Inferior parietal cortex (tissue), 1 donor: Measurements from ENCODE around the gene C1GALT1C1.
A peak's percentile ranks its signal among the peaks of the same experiment; 100 is the strongest.
"Not testable (repeated sequence)": the region's sequence is repeated elsewhere in the genome, so short reads cannot be mapped to it uniquely, and the experiment has no call there.

Experiments used
- DNase-seq: peaks from one replicate; pipeline ENCODE4 v3.0.0-alpha.2; 2016; ENCODE audit errors: extremely low spot score

Gene C1GALT1C1

GRCh38 chrX:120629667-120630537 lies at the start of gene C1GALT1C1:
TSS of gene C1GALT1C1 (minus strand) at chrX:120630054. CDS start at chrX:120627166, 2,888 bp downstream.
- peak; percentile 78 for DNase-seq

DNA sequence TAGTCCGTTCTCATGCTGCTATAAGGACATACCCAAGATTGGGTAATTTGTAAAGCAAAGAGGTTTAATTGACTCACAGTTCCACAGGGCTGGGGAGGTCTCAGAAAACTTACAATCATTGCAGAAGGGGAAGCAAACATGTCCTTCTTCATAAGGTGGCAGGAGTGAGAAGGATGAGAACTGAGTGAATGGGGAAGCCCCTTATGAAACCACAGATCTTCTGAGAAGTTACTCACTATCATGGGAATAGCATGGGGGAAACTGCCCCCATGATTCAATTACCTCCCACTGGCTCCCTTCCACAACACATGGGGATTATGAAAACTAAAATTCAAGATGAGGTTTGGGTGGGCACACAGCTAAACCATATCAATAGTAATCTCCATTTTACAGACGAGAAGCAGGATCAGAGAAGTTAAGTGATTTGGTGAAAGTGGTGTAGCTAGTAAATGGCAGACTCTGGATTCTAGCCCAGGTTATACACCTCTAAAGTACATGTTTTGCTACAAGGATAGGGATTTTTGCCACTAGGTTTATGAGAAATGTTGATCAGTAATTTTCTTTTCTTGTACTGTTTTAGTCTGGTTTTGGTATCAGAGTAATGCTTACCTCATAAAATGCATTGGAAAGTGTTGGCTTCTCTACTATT lies 47.3 kb upstream of the C1GALT1C1 start:
- DNase-seq, result no peak

GRCh38 chrX:120672841-120673530 lies 43.1 kb upstream of the C1GALT1C1 start:
- DNase-seq, result no peak

GRCh38 chrX:120672389-120672788 lies 42.5 kb upstream of the C1GALT1C1 start:
- no peak for DNase-seq

DNA sequence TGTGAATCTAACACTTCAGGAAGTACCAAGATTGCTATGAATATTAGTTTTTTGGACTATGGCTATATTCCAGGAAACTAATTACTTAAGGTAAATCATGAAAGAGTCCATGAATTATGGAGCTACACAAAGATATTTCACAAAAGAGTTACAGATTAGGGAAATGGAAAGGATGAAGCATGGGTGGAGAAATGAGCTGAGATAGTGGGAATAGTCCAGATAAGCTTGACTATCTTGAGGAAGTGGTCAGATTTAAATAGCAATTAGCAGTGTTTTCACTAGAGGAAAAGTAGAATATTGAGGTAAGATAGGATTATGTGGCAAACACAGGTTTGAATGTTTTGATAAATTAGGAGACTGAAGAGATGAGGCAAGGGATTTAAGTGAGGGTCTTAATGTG lies 42.1 kb upstream of the C1GALT1C1 start:
- DNase-seq, result no peak

GRCh38 chrX:120668357-120668756 lies 38.5 kb upstream of the C1GALT1C1 start:
- no peak for DNase-seq

DNA sequence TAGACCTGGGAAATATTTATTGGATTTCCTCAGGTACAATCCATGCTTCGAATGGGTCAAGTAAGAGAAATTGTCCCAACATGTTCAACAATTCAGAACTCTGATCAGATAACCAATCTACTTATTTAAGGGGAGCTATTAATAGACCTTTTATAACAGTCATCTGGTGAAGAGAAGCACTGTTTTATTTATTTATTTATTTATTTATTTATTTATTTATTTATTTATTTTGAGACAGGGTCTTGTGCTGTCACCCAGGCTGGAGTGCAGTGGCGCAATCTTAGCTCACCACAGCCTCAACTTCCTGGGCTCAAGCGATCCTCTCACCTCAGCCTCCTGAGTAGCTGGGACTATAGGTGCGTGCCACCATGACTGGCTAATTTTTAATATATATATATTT lies 34.7 kb upstream of the C1GALT1C1 start:
- DNase-seq, result not testable (repeated sequence)

DNA sequence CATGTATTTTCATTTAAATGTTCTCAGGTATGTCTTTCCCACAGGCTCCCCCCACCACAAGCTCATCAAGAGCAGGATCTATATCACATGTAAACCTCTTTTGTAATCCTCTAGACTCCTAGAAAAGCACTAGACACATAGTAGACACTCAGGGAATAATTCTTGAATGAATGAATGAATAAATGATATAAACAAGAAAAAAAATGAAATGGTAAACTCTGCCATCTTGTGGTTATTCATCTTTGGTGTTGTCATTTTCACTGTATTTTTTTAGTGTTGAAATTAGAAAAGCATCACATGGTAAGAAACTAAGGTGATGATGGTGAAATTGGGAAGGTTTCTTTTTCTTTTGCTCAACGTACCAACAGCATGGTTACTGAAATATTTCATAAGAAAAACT lies 34.2 kb upstream of the C1GALT1C1 start:
- DNase-seq, result peak; percentile 7

- no peak for DNase-seq
These were observed 32.8 kb upstream of the C1GALT1C1 start for GRCh38 chrX:120662662-120663061.

DNA sequence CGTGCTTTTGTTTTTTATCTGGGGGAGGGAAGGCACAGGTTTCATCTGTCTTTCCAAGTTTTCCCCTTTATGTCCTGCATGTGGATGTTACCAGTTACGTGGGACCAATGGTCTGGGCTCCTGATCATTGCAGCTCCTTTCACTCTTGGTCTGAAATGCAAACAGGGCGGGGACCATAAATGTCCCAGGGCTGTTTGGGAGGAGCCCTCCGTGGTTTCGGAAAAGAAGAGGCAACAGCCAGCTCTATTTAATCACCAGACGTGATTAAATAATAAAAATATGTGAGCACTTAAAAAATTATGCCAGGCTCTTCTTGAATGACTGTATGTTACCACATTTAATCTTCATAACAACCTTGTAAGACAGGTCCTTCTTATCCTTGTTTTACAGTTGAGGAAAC lies 30.8 kb upstream of the C1GALT1C1 start:
- DNase-seq, result no peak

GRCh38 chrX:120653000-120653399 lies 23.1 kb upstream of the C1GALT1C1 start:
- no peak for DNase-seq

DNA sequence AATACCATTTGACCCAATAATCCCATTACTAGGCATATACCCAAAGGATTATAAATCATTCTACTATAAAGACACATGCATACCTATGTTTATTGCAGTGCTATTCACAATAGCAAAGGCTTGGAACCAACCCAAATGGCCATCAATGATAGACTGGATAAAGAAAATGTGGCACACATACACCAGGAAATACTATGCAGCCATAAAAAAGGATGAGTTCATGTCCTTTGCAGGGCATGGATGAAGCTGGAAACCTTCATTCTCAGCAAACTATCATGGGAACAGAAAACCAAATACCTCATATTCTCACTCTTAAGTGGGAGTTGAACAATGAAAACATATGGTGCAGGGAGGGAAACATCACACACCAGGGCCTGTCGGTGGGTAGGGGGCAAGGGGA lies 22.4 kb upstream of the C1GALT1C1 start:
- DNase-seq, result not testable (repeated sequence)

DNA sequence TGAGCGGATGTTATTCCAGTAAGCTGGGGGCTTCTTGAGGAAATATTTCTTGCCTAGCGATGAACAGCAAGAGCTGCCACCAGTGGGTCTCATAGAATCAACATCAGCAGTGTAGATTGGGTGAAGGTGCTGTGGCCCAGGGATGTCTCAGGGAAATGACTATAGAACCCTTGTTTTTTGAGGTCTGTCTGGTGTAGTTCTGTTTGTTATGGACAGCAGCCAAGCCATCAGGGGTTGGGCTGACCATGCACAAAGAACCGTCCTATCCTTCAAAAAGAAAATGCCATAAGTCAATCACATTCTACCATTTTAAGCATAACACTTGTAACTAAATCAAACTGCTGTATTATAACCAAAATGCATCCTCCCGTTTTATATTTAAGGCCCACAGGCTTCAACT lies 17.3 kb upstream of the C1GALT1C1 start:
- DNase-seq, result no peak

GRCh38 chrX:120642871-120643270 lies 13.0 kb upstream of the C1GALT1C1 start:
- no peak for DNase-seq

DNA sequence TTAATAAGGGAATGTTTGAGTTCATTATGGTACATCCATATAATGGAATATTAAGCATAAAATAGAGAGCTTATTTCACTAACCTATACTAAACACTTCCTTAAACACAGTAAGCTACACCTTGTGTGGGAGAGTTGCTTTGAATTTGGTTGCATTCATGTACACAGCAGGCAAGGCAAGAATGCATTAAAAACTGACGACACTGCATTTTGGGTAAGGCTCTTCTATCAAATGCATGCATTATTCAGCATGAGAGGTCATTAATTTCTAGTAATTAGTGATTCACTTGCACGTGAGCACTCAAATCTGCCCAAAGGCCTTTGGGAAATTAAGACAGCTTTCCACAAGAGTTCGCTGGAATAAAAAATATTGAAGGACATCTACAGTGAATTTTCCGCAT lies 8.8 kb upstream of the C1GALT1C1 start:
- no peak for DNase-seq

GRCh38 chrX:120625371-120625770 lies 4.5 kb downstream of the C1GALT1C1 start:
- DNase-seq, result no peak

GRCh38 chrX:120617996-120618630 lies 11.7 kb downstream of the C1GALT1C1 start:
- DNase-seq, result no peak

GRCh38 chrX:120614816-120615215 lies 15.0 kb downstream of the C1GALT1C1 start:
- DNase-seq, result no peak

DNA sequence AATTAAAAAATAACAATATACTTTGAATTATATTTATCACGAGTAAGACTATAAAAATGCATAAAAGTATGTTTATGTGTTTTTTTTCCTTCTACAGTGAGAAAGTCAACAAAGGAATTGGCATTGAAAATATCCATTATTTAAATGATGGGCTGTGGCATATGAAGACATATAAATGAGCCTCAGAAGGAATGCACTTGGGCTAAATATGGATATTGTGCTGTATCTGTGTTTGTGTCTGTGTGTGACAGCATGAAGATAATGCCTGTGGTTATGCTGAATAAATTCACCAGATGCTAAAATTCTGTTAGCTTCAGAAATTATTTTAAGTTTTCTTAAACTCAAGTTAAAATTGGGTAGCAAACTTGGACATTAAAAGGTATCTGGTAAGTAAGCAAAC lies 17.8 kb downstream of the C1GALT1C1 start:
- DNase-seq, result no peak

- DNase-seq, result peak; percentile 5
These were observed 25.5 kb downstream of the C1GALT1C1 start for GRCh38 chrX:120604361-120604782.

DNA sequence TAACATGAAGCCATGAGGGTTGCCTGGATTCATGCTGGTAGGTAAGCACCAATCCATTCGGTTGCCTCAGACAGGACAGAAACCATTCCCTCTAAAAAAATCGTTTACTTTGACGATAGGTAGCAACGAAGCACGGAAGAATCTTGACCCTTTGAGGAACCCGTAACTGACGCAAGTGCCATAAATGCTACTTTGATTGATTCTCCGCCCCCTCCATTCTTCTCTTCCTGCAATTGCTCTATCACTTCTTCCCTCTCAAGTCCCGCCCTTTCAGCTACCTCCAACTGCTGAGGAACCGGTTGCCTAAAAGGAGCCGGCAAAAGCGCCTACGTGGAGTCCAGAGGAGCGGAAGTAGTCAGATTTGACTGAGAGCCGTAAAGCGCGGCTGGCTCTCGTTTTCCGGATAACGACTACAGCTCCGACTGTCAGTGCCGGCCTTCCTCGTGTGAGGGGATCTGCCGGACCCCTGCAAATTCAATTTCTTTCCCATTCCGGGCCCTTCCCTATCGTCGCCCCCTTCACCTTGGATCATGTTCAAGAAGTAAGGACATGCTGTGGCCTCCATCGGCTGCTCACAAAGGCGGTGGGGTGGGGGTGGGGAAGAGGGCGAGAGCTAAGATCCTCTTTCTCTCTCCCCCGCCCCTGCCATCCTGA lies 26.0 kb downstream of the C1GALT1C1 start, which contains the start of gene MCTS1:
MCTS1 (plus strand) TSS at position 395 of the 654 bp plus-strand sequence; CDS start at position 531, 136 bp downstream.
- peak; percentile 80 for DNase-seq
